GM12878 (cell line): ENCODE data around the gene ARHGEF3. TPM values are rescaled to one million over a fixed set of nuclear protein-coding genes. Genes with fewer than 3 reads are reported as not detected.

Source experiments
- ATAC-seq: fragments of 200-7000 bp; cut with Tn5 transposase; 3 replicates; pipeline ENCODE4 v1.9.1; 2020; ENCODE audit warnings: mild to moderate bottlenecking, moderate library complexity
- BruUV-seq: library from RNA; stranded (reverse); fragments of 400-500 nt; replicated peaks from 2 replicates; lab custom pipeline; 2021; lab: Mats Ljungman, UMichigan
- CTCF ChIA-PET: fragments of 300-600 bp; sonication (Branson Sonifier 250); formaldehyde crosslinking; extraction: SDS; loops from one replicate; lab custom pipeline; 2021; ENCODE audit warnings: inconsistent platforms; lab: Yijun Ruan, JAX
- POLR2A ChIA-PET: fragments of 350-600 bp; formaldehyde crosslinking; extraction: SDS; loops from one replicate; lab custom pipeline; 2021; ENCODE audit warnings: inconsistent platforms; lab: Charles Lee
- RAD21 ChIA-PET: fragments of 300-600 bp; sonication (Branson Sonifier 250); formaldehyde crosslinking; loops from one replicate; lab custom pipeline; 2023; ENCODE audit warnings: antibody characterized with exemption; ENCODE audit not compliant: unreplicated experiment; lab: Charles Lee
- SMC1A ChIA-PET: fragments of 300-600 bp; sonication (Branson Sonifier 250); formaldehyde crosslinking; loops from one replicate; lab custom pipeline; 2023; ENCODE audit not compliant: unreplicated experiment, uncharacterized antibody; lab: Charles Lee
- DNase-seq: peaks from one replicate; pipeline ENCODE4 v3.0.0-alpha.2; 2011; ENCODE audit warnings: low read depth, low spot score
- FAIRE-seq: peaks from 3 replicates; lab custom pipeline; 2011; peaks lifted over from hg19 to GRCh38; lab: Jason Lieb, UNC
- H2AFZ ChIP-seq: 2 replicates; pipeline ENCODE4 v1.6.0; 2011; ENCODE audit warnings: low read depth, low read length, control low read depth; ENCODE audit not compliant: control insufficient read depth
- H3K27ac ChIP-seq: 2 replicates; pipeline ENCODE4 v1.5.1; 2011; ENCODE audit warnings: control low read depth; ENCODE audit not compliant: control insufficient read depth, insufficient read depth
- H3K27me3 ChIP-seq, 2 experiments: replicated peaks in 1 of 2; 2 replicates each; pipeline versions ENCODE4 v1.6.0 to v1.6.1; 2011; ENCODE audit warnings: low read length in 1 of 2; ENCODE audit not compliant: control insufficient read depth in 2 of 2, insufficient read depth in 2 of 2
- H3K36me3 ChIP-seq, 2 experiments: 2 replicates each; pipeline ENCODE4 v1.5.1; 2011; ENCODE audit warnings: low read length in 1 of 2; ENCODE audit not compliant: control insufficient read depth in 2 of 2, insufficient read depth in 2 of 2
- H3K4me1 ChIP-seq: 2 replicates; pipeline ENCODE4 v1.6.1; 2011; ENCODE audit warnings: mild to moderate bottlenecking, low read length, moderate library complexity, mixed read lengths; ENCODE audit not compliant: control insufficient read depth, insufficient read depth
- H3K4me2 ChIP-seq: 2 replicates; pipeline ENCODE4 v1.6.0; 2011; ENCODE audit warnings: control low read depth; ENCODE audit not compliant: control insufficient read depth, insufficient read depth
- H3K4me3 ChIP-seq: fragments of 200-600 bp; sonication (generic); 2 replicates; pipeline ENCODE4 v1.5.1; 2016
- H3K79me2 ChIP-seq: 2 replicates; pipeline ENCODE4 v1.6.0; 2011; ENCODE audit warnings: low read length; ENCODE audit not compliant: control insufficient read depth, insufficient read depth
- H3K9ac ChIP-seq: 2 replicates; pipeline ENCODE4 v1.8.0; 2011; ENCODE audit warnings: low read length, control low read depth, mixed read lengths; ENCODE audit not compliant: control insufficient read depth, insufficient read depth
- H3K9me3 ChIP-seq: replicated peaks from 3 replicates; pipeline ENCODE4 v1.5.1; 2011; ENCODE audit warnings: mild to moderate bottlenecking, low read length; ENCODE audit not compliant: control insufficient read depth, insufficient read depth
- H4K20me1 ChIP-seq: 2 replicates; pipeline ENCODE4 v1.6.0; 2011; ENCODE audit not compliant: control insufficient read depth, insufficient read depth
- BCL3 ChIP-seq: IDR thresholded peaks from 2 replicates; pipeline ENCODE4 v1.6.1; 2011; ENCODE audit warnings: borderline replicate concordance, low read depth, mild to moderate bottlenecking, moderate library complexity, low read length; ENCODE audit not compliant: insufficient read depth, poor library complexity, severe bottlenecking
- CBFB ChIP-seq: IDR thresholded peaks from 2 replicates; pipeline ENCODE4 v1.6.1; 2016; ENCODE audit warnings: antibody characterized with exemption, low read depth
- USF1 ChIP-seq: IDR thresholded peaks from 2 replicates; pipeline ENCODE4 v1.6.1; 2011; ENCODE audit warnings: borderline replicate concordance, low read depth, mild to moderate bottlenecking, moderate library complexity, mixed read lengths, low read length; ENCODE audit not compliant: insufficient read depth; ENCODE audit errors: extremely low read length
- YBX1 ChIP-seq: fragments of 450-650 bp; IDR thresholded peaks from 2 replicates; pipeline ENCODE4 v1.6.1; 2016; ENCODE audit warnings: antibody characterized with exemption
- YY1 ChIP-seq: IDR thresholded peaks from 2 replicates; pipeline ENCODE4 v1.6.1; 2011; ENCODE audit warnings: low read depth, mild to moderate bottlenecking, low read length
- ZBTB33 ChIP-seq: fragments of 450-650 bp; IDR thresholded peaks from 2 replicates; pipeline ENCODE4 v1.6.1; 2017; ENCODE audit warnings: mild to moderate bottlenecking
- ZNF687 ChIP-seq: fragments of 450-650 bp; IDR thresholded peaks from 2 replicates; pipeline ENCODE4 v1.6.1; 2017; ENCODE audit warnings: mild to moderate bottlenecking, moderate library complexity
- WGBS: methylation state at CpG from one replicate; pipeline ENCODE4 v1.1.6; 2016; ENCODE audit warnings: low lambda C conversion rate; ENCODE audit not compliant: insufficient replicate concordance, insufficient coverage; ENCODE audit errors: missing lambda C conversion rate; 5-methylcytosine and 5-hydroxymethylcytosine counted together
- in situ Hi-C: fragments of 300-500 bp; cut with MboI; formaldehyde crosslinking; loops from 9 replicates; pipeline ENCODE4 v1.14.3; 2018; ENCODE audit warnings: mixed read lengths
- intact Hi-C: fragments of 100-400 bp; cut with micrococcal nuclease; formaldehyde crosslinking; loops from one replicate; pipeline ENCODE4 v1.14.2; 2022; ENCODE audit not compliant: unreplicated experiment
- polyA plus RNA-seq, 11 experiments: library from polyadenylated mRNA; depleted of rRNA in 4 of 11; unstranded in 6 of 11; stranded (reverse) in 5 of 11; fragments of >200 nt; fragmentation: Nextera tagmentation in 4 of 11; fragmentation: Illumina TruSeq in 1 of 11; extraction: Ambion mirVana in 4 of 11; extraction: Trizol in 1 of 11; gene quantifications; 1 replicate in 1 of 11; 2 replicates in 10 of 11; pipeline versions ENCODE4 v1.2.1 to v1.2.3, GENCODE V29; 2011 to 2016; ENCODE audit warnings: inconsistent platforms in 2 of 11, missing spikeins in 2 of 11, low read depth in 1 of 11
- total RNA-seq, 4 experiments: library from RNA; depleted of rRNA in 3 of 4; stranded (reverse); fragments of >200 nt in 3 of 4; fragmentation: Illumina TruSeq in 1 of 4; extraction: Trizol in 1 of 4; gene quantifications; 2 replicates each; pipeline versions ENCODE4 v1.2.1 to v1.2.3, GENCODE V29; 2013 to 2021

The ARHGEF3 gene
- total and polyA plus RNA-seq, 10 of the 15 experiments (the other 5 are each of a cell fraction or from before 2014, with no cell fraction given), result 21.8 to 78.7 (median 56.2) TPM

GRCh38 chr3:56761023-56761422 is 40.7 kb downstream of the ARHGEF3 start:
- SMC1A ChIA-PET, result interaction anchor here (0.9 to 10.6 kb wide), 10 partner anchors 12 to 39 kb away, joined by 3 to 121 read pairs (median 4); no protein-coding TSS in a partner anchor
- TF ChIP-seq USF1 (no peak), BCL3 (no peak), YBX1 (no peak), ZBTB33 (no peak), CBFB (no peak), ZNF687 (no peak), YY1 (no peak)

More at GRCh38 chr3:56761023-56761422, 40.7 kb downstream of the ARHGEF3 start:
- Histone ChIP-seq H3K4me2 (no peak overlapping the region), H3K27me3 (no peaks in the 10 kb centered on the region), H3K79me2 (no peaks in the 10 kb centered on the region; the same call in 1 of the 2 replicates), H3K27ac (no peak overlapping the region), H3K36me3 (peaks cover 0 to 3% of the 10 kb centered on the region in 2 experiments; a peak in 2 of 4 replicates), H3K4me1 (peaks cover 22% of the 10 kb centered on the region), H3K9ac (no peak overlapping the region), H2AFZ (no peak overlapping the region), H4K20me1 (no peaks in the 10 kb centered on the region), H3K9me3 (no peaks in the 10 kb centered on the region), H3K4me3 (no peak overlapping the region)
- ChIA-PET RAD21 (interaction anchor here (12.2 kb wide), 1 partner anchor 37 kb away, joined by 307 read pairs; the partner anchor contains the start of gene ARHGEF3), POLR2A (interaction anchor here (0.5 to 1.8 kb wide), 4 partner anchors 11 to 203 kb away, joined by 3 to 7 read pairs (median 4); no protein-coding TSS in a partner anchor), CTCF (interaction anchor here (0.7 to 1.4 kb wide), 3 partner anchors 9 to 199 kb away, joined by 3 to 4 read pairs (median 3); no protein-coding TSS in a partner anchor)
- in situ Hi-C loops (no loop called here), intact Hi-C loops (no loop called here)
- 100% methylated on average over 2 of the region's 2 CpGs for WGBS
- no TSS peak for BruUV-seq
- FAIRE-seq, result no peak
- DNase-seq, result no peak
- no peak for ATAC-seq
